ENCODE data around the gene FSTL4. TPM values are rescaled to one million over a fixed set of nuclear protein-coding genes. Genes with fewer than 3 reads are reported as not detected.
"Not testable (repeated sequence)": the region's sequence is repeated elsewhere in the genome, so short reads cannot be mapped to it uniquely, and the experiment has no call there.

The FSTL4 gene
- polyA plus RNA-seq, 2 donors = 0.67 to 2.1 TPM

DNA sequence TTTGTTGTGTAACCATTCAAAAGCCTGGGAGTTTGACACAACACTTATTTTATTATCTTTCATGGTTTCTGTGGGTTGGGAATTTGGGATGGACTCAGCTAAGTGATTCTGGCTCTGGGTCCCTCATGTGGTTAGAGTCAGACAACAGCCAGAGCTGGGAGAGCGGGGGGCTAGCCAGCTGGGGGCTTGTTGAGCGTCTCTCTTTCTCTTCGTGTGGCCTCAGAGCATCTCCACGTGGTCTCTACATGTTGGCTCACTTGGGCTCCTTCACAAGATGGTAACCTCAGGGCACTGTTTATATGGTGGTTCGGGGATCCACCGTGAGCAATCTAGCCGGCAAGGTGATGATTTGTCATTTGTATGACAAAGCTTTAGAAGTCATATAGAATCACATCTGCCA, 73.6 kb downstream of the FSTL4 start:
- no peak overlapping the region for H3K27ac ChIP-seq (ENCODE audit: low read depth in 2 of 2, low read length in 1 of 2)
- no peaks in the 10 kb centered on the region for H3K36me3 ChIP-seq (ENCODE audit: control insufficient read depth in 2 of 2, insufficient read depth in 2 of 2, low read length in 1 of 2)
- no peaks in the 10 kb centered on the region for H3K9me3 ChIP-seq (ENCODE audit: control insufficient read depth in 2 of 2, insufficient read depth in 1 of 2, low read depth in 1 of 2, low read length in 1 of 2)
- no peak overlapping the region for H3K4me3 ChIP-seq (ENCODE audit: low read depth in 1 of 2, low read length in 2 of 2)
- H3K27me3 ChIP-seq (ENCODE audit: control insufficient read depth in 1 of 2, insufficient read depth in 2 of 2, low read length in 2 of 2) = no peaks in the 10 kb centered on the region
- 72 to 74% methylated on average over 7 of the region's 7 CpGs for WGBS, 2 donors
- no peaks in the 10 kb centered on the region for H3K4me1 ChIP-seq (ENCODE audit: control insufficient read depth in 2 of 2, insufficient read depth in 2 of 2, low read length in 1 of 2)

DNA sequence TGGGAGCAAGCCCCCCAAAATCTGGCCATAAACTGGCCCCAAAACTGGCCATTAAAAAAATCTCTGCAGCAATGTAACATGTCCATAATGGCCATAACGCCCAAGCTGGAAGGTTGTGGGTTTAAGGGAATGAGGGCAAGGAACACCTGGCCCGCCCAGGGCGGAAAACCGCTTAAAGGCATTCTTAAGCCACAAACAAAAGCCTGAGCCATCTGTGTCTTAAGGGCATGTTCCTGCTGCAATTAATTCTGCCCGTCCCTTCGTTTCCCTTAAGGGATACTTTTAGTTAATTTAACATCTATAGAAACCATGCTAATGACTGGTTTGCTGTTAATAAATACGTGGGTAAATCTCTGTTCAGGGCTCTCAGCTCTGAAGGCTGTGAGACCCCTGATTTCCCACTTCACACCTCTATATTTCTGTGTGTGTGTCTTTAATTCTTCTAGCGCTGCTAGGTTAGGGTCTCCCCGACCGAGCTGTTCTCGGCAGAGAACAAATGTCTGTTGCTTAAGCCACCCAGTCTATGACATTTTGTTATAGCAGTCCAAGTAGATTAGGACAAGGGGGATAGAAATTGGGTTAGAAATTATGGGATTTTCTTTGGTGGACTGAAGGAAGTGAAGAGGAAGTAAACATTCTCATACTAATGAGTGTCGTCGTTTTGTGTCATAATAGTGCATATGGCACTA, 77.0 kb downstream of the FSTL4 start:
- H3K9me3 ChIP-seq (ENCODE audit: control insufficient read depth in 2 of 2, insufficient read depth in 1 of 2, low read depth in 1 of 2, low read length in 1 of 2); H3K27me3 ChIP-seq (ENCODE audit: control insufficient read depth in 1 of 2, insufficient read depth in 2 of 2, low read length in 2 of 2); H3K36me3 ChIP-seq (ENCODE audit: control insufficient read depth in 2 of 2, insufficient read depth in 2 of 2, low read length in 1 of 2); H3K27ac ChIP-seq (ENCODE audit: low read depth in 2 of 2, low read length in 1 of 2); H3K4me3 ChIP-seq (ENCODE audit: low read depth in 1 of 2, low read length in 2 of 2); H3K4me1 ChIP-seq (ENCODE audit: control insufficient read depth in 2 of 2, insufficient read depth in 2 of 2, low read length in 1 of 2): not testable (repeated sequence)
- 74 to 75% methylated on average over 13 of the region's 13 CpGs for WGBS, 2 donors

DNA sequence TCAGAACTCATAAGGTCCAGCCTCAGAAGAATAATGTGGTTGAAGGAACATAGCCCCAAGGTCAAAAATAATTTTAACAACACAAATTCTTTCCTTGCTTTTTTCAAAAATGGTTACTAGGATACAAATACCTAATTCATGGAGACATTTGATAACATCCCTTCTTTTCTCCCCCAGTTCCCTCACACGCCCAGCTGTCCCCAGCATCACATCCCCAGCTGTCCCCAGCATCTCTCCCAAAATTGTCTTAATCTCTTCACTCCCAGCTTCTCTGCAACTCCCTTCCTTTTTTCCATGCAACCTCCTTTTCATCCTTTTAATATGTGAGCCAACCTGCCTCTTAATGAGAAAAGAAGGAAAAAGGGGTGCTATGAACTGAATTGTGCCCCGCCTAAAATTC, 77.8 kb downstream of the FSTL4 start:
- WGBS, 2 donors = 93 to 98% methylated on average over 2 of the region's 2 CpGs
- H3K27ac ChIP-seq (ENCODE audit: low read depth in 2 of 2, low read length in 1 of 2) = no peak overlapping the region
- H3K27me3 ChIP-seq (ENCODE audit: control insufficient read depth in 1 of 2, insufficient read depth in 2 of 2, low read length in 2 of 2) = no peaks in the 10 kb centered on the region
- no peak overlapping the region for H3K4me3 ChIP-seq (ENCODE audit: low read depth in 1 of 2, low read length in 2 of 2)
- no peaks in the 10 kb centered on the region for H3K9me3 ChIP-seq (ENCODE audit: control insufficient read depth in 2 of 2, insufficient read depth in 1 of 2, low read depth in 1 of 2, low read length in 1 of 2)
- no peaks in the 10 kb centered on the region for H3K4me1 ChIP-seq (ENCODE audit: control insufficient read depth in 2 of 2, insufficient read depth in 2 of 2, low read length in 1 of 2)
- no peaks in the 10 kb centered on the region for H3K36me3 ChIP-seq (ENCODE audit: control insufficient read depth in 2 of 2, insufficient read depth in 2 of 2, low read length in 1 of 2)

DNA sequence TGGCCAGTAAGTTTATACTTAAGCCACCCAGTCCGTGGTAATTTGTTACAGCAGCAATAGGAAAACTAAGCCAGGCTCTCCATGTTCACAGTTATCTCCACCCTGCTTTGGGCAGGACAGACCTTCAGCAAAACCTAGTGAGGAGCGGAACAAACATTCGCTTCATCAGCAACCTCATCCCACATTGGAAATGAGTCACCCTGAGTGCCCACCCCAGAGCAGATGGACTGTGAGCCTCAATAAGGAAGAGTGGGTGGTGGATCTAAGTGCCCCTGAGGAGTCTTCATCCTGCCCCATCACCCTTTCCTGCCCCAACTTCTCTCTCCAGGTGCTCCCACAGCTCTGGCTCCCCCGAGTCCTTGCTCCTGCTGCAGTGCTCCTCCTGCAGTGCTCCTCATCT, 78.8 kb downstream of the FSTL4 start:
- no peaks in the 10 kb centered on the region for H3K4me1 ChIP-seq (ENCODE audit: control insufficient read depth in 2 of 2, insufficient read depth in 2 of 2, low read length in 1 of 2)
- no peak overlapping the region for H3K4me3 ChIP-seq (ENCODE audit: low read depth in 1 of 2, low read length in 2 of 2)
- WGBS, 2 donors = 83 to 89% methylated on average over 4 of the region's 4 CpGs
- H3K9me3 ChIP-seq (ENCODE audit: control insufficient read depth in 2 of 2, insufficient read depth in 1 of 2, low read depth in 1 of 2, low read length in 1 of 2) = no peaks in the 10 kb centered on the region
- no peak overlapping the region for H3K27ac ChIP-seq (ENCODE audit: low read depth in 2 of 2, low read length in 1 of 2)
- no peaks in the 10 kb centered on the region for H3K36me3 ChIP-seq (ENCODE audit: control insufficient read depth in 2 of 2, insufficient read depth in 2 of 2, low read length in 1 of 2)
- H3K27me3 ChIP-seq (ENCODE audit: control insufficient read depth in 1 of 2, insufficient read depth in 2 of 2, low read length in 2 of 2) = no peaks in the 10 kb centered on the region

DNA sequence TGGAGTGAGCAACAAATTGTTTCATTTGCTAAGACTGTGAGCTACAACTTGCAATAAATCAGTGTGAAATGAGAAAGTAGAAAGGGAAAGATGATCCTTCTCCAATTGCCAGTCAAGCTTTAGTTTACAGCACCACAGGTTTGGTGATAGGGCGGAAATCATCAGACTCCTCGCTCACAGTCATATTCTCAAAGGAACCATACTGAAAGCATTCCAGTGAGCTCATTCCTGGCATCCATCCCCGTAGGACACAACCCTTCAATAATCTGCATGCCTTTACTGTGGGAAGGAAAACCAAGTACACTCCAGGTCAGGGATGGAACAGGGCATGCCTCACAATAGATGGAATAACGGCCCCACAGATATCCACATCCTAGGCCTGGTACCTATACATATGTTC, 80.7 kb downstream of the FSTL4 start:
- H3K4me1 ChIP-seq (ENCODE audit: control insufficient read depth in 2 of 2, insufficient read depth in 2 of 2, low read length in 1 of 2) = no peaks in the 10 kb centered on the region

DNA sequence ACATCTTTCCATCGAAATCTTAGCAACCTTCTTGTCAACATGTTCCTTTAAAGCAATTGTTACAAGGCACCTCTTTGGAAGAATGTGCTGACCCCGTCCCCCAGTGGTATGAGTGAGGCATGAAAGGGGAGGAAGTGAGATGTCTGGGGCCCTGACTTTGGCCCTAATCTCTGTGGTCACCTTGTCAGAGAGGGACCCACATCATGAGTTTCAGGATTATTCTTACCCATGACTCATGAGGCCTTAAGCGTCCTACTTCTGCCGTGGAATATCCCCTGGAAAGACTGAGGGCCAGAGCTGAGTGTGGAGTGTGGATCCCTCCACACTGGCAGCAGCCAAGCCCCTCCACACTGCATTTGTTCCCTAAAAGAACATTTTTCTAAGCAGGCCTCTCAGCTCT, 81.2 kb downstream of the FSTL4 start:
- H3K27ac ChIP-seq (ENCODE audit: low read depth in 2 of 2, low read length in 1 of 2) = no peak overlapping the region
- H3K4me3 ChIP-seq (ENCODE audit: low read depth in 1 of 2, low read length in 2 of 2) = no peak overlapping the region
- no peaks in the 10 kb centered on the region for H3K9me3 ChIP-seq (ENCODE audit: control insufficient read depth in 2 of 2, insufficient read depth in 1 of 2, low read depth in 1 of 2, low read length in 1 of 2)
- H3K27me3 ChIP-seq (ENCODE audit: control insufficient read depth in 1 of 2, insufficient read depth in 2 of 2, low read length in 2 of 2) = no peaks in the 10 kb centered on the region
- 79 to 81% methylated on average over 4 of the region's 4 CpGs for WGBS, 2 donors
- H3K4me1 ChIP-seq (ENCODE audit: control insufficient read depth in 2 of 2, insufficient read depth in 2 of 2, low read length in 1 of 2) = no peaks in the 10 kb centered on the region
- H3K36me3 ChIP-seq (ENCODE audit: control insufficient read depth in 2 of 2, insufficient read depth in 2 of 2, low read length in 1 of 2) = no peaks in the 10 kb centered on the region

More for the DNA sequence above, 80.7 kb downstream of the FSTL4 start:
- 37 to 65% methylated on average over 4 of the region's 4 CpGs for WGBS, 2 donors
- H3K9me3 ChIP-seq (ENCODE audit: control insufficient read depth in 2 of 2, insufficient read depth in 1 of 2, low read depth in 1 of 2, low read length in 1 of 2) = no peaks in the 10 kb centered on the region
- H3K4me3 ChIP-seq (ENCODE audit: low read depth in 1 of 2, low read length in 2 of 2) = no peak overlapping the region
- no peak overlapping the region for H3K27ac ChIP-seq (ENCODE audit: low read depth in 2 of 2, low read length in 1 of 2)
- no peaks in the 10 kb centered on the region for H3K27me3 ChIP-seq (ENCODE audit: control insufficient read depth in 1 of 2, insufficient read depth in 2 of 2, low read length in 2 of 2)
- H3K36me3 ChIP-seq (ENCODE audit: control insufficient read depth in 2 of 2, insufficient read depth in 2 of 2, low read length in 1 of 2) = no peaks in the 10 kb centered on the region

DNA sequence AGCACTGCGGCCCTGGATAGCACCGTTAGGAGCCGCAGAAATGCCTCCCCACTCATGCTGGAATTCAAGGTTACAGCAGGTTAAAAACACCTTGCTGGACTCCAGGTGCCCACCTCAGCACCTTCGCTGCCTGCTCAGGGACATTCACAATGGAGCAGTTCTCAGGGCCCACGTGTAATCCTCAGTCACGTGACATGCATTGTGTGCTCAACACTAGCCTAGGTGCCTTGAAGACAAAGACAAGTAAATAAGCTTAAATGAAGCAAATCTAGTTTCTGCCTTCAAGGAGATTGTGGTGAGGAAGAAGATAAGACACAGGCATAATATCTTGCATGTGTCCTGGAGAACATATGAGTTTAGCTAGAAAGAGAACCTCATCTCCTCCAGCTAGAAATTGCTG, 82.1 kb downstream of the FSTL4 start:
- Histone ChIP-seq H3K4me1 (ENCODE audit: control insufficient read depth in 2 of 2, insufficient read depth in 2 of 2, low read length in 1 of 2) (no peaks in the 10 kb centered on the region), H3K9me3 (ENCODE audit: control insufficient read depth in 2 of 2, insufficient read depth in 1 of 2, low read depth in 1 of 2, low read length in 1 of 2) (no peaks in the 10 kb centered on the region), H3K27me3 (ENCODE audit: control insufficient read depth in 1 of 2, insufficient read depth in 2 of 2, low read length in 2 of 2) (no peaks in the 10 kb centered on the region), H3K27ac (ENCODE audit: low read depth in 2 of 2, low read length in 1 of 2) (no peak overlapping the region), H3K36me3 (ENCODE audit: control insufficient read depth in 2 of 2, insufficient read depth in 2 of 2, low read length in 1 of 2) (no peaks in the 10 kb centered on the region), H3K4me3 (ENCODE audit: low read depth in 1 of 2, low read length in 2 of 2) (no peak overlapping the region)
- WGBS, 2 donors = 82 to 85% methylated on average over 6 of the region's 6 CpGs

DNA sequence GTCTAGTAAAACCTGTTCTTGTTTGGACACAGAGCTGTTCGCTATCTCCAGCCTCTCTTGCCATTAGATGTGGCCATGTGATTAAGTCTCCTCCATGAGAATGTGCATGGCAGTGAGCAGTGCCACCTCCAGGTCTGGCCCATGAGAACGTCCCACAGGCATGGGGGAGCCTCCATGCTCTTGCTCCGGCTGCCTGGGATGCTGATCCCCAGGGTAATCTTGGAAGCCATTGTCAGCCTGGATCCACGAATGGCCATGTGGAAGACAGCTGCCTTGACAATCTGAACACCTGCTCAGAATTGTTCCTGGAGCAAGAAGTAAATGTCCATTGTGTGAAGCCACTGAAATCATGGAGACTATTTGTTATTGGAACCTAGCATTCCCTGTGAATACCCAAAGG, 83.5 kb downstream of the FSTL4 start:
- 79 to 81% methylated on average over 4 of the region's 4 CpGs for WGBS, 2 donors

DNA sequence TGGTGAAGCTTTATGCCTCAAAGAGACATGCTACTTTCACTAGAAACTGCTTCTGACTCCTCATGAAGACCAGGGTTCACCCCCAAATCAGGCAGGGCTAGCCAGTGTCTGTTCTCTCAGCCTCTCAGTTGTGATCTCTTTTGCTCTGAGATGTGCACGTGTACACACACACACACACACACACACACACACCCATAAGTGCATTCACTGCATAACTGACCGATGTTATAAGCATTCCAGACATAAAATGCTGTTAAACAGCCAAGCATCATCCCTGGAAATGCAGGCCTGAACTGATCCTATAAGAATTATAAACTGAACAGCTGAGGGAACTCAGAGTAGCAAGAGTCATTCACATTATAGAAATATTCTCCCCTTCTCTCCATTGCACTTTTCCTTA, 85.0 kb downstream of the FSTL4 start:
- Histone ChIP-seq H3K4me3 (ENCODE audit: low read depth in 1 of 2, low read length in 2 of 2) (no peak overlapping the region), H3K27ac (ENCODE audit: low read depth in 2 of 2, low read length in 1 of 2) (no peak overlapping the region), H3K27me3 (ENCODE audit: control insufficient read depth in 1 of 2, insufficient read depth in 2 of 2, low read length in 2 of 2) (no peaks in the 10 kb centered on the region), H3K36me3 (ENCODE audit: control insufficient read depth in 2 of 2, insufficient read depth in 2 of 2, low read length in 1 of 2) (no peaks in the 10 kb centered on the region), H3K4me1 (ENCODE audit: control insufficient read depth in 2 of 2, insufficient read depth in 2 of 2, low read length in 1 of 2) (no peaks in the 10 kb centered on the region), H3K9me3 (ENCODE audit: control insufficient read depth in 2 of 2, insufficient read depth in 1 of 2, low read depth in 1 of 2, low read length in 1 of 2) (no peaks in the 10 kb centered on the region)
- WGBS, 2 donors = 37 to 56% methylated on average over 2 of the region's 2 CpGs

More for the DNA sequence above, 83.5 kb downstream of the FSTL4 start:
- H3K4me3 ChIP-seq (ENCODE audit: low read depth in 1 of 2, low read length in 2 of 2) = no peak overlapping the region
- H3K27ac ChIP-seq (ENCODE audit: low read depth in 2 of 2, low read length in 1 of 2) = no peak overlapping the region
- H3K27me3 ChIP-seq (ENCODE audit: control insufficient read depth in 1 of 2, insufficient read depth in 2 of 2, low read length in 2 of 2) = no peaks in the 10 kb centered on the region
- H3K9me3 ChIP-seq (ENCODE audit: control insufficient read depth in 2 of 2, insufficient read depth in 1 of 2, low read depth in 1 of 2, low read length in 1 of 2) = no peaks in the 10 kb centered on the region
- H3K36me3 ChIP-seq (ENCODE audit: control insufficient read depth in 2 of 2, insufficient read depth in 2 of 2, low read length in 1 of 2) = no peaks in the 10 kb centered on the region
- H3K4me1 ChIP-seq (ENCODE audit: control insufficient read depth in 2 of 2, insufficient read depth in 2 of 2, low read length in 1 of 2) = no peaks in the 10 kb centered on the region

DNA sequence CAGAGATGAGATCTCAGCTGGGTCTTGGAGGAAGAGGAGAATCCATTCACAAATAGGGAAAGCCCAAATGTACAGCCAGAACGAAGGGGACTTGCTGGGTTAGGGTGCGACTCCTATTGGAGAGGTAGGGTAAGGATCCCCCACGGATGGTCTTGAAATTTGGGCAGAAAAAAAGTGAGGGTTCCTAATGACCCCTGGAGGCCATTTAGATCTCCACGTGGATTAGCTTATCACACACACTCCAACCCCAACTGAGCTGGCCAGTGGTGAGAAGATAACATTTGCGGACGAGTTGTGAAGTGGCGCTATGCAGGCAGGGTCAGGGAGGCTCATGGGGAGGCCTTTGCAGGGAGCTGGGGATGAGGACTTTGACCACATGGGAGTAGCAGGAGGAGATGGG, 86.0 kb downstream of the FSTL4 start:
- no peak overlapping the region for H3K4me3 ChIP-seq (ENCODE audit: low read depth in 1 of 2, low read length in 2 of 2)
- H3K27me3 ChIP-seq (ENCODE audit: control insufficient read depth in 1 of 2, insufficient read depth in 2 of 2, low read length in 2 of 2) = no peaks in the 10 kb centered on the region
- no peaks in the 10 kb centered on the region for H3K4me1 ChIP-seq (ENCODE audit: control insufficient read depth in 2 of 2, insufficient read depth in 2 of 2, low read length in 1 of 2)
- no peaks in the 10 kb centered on the region for H3K9me3 ChIP-seq (ENCODE audit: control insufficient read depth in 2 of 2, insufficient read depth in 1 of 2, low read depth in 1 of 2, low read length in 1 of 2)
- H3K36me3 ChIP-seq (ENCODE audit: control insufficient read depth in 2 of 2, insufficient read depth in 2 of 2, low read length in 1 of 2) = no peaks in the 10 kb centered on the region
- WGBS, 2 donors = 82 to 90% methylated on average over 7 of the region's 7 CpGs
- no peak overlapping the region for H3K27ac ChIP-seq (ENCODE audit: low read depth in 2 of 2, low read length in 1 of 2)
